Measurements from ENCODE around the gene EHMT1.

DNA sequence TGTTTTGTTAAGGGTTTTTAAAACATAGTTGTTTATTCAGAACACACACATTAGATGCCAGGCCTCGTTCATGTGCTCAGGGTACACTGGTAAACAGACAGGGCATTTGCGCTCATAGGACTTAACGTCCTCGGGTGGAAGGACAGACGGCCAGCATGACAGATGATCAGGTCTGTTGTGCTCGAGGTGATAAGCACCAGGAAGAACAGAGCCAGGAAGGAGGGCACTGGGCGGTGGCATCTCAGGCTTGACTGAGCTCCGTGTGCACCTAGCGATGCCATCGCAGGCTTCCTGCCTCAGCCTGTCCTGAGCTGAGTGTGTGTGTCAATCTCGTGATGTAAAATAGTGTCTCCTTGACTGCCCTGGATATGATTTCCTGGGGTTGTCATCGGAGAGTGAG, 96.5 kb downstream of the EHMT1 start:
- TF ChIP-seq, protein P1, sequence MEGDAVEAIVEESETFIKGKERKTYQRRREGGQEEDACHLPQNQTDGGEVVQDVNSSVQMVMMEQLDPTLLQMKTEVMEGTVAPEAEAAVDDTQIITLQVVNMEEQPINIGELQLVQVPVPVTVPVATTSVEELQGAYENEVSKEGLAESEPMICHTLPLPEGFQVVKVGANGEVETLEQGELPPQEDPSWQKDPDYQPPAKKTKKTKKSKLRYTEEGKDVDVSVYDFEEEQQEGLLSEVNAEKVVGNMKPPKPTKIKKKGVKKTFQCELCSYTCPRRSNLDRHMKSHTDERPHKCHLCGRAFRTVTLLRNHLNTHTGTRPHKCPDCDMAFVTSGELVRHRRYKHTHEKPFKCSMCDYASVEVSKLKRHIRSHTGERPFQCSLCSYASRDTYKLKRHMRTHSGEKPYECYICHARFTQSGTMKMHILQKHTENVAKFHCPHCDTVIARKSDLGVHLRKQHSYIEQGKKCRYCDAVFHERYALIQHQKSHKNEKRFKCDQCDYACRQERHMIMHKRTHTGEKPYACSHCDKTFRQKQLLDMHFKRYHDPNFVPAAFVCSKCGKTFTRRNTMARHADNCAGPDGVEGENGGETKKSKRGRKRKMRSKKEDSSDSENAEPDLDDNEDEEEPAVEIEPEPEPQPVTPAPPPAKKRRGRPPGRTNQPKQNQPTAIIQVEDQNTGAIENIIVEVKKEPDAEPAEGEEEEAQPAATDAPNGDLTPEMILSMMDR (IDR thresholded peaks at IDR 0.05), result no peak
- TF ChIP-seq POLR2A (IDR thresholded peaks at IDR 0.05), result no peak

Measured in right lobe of liver (tissue), 4 donors.